Measurements from ENCODE around the gene NDUFA5.

Gene NDUFA5

GRCh38 chr7:123594813-123595241 is 37.2 kb upstream of the NDUFA5 start:
- POLR2A ChIA-PET = no interaction called here
- H3K27ac ChIP-seq (ENCODE audit: insufficient read depth in 1 of 2, low read depth in 1 of 2, low read length in 2 of 2, poor library complexity in 1 of 2, severe bottlenecking in 2 of 2) = no peak overlapping the region
- CTCF ChIA-PET = interaction anchor here (1.6 kb wide), 1 partner anchor 12 kb away, joined by 4 read pairs; no protein-coding TSS in a partner anchor
- H3K27me3 ChIP-seq (replicated peaks in 2 of 5; ENCODE audit: control insufficient read depth in 4 of 5, insufficient read depth in 5 of 5, low read length in 4 of 5) = peaks cover 0 to 4% (median 0%) of the 10 kb centered on the region in 5 experiments
- no peak overlapping the region for H3K4me3 ChIP-seq (ENCODE audit: control insufficient read depth in 1 of 7, extremely low read depth in 1 of 7, insufficient read depth in 4 of 7, low read depth in 2 of 7, low read length in 6 of 7)
- H3K36me3 ChIP-seq (ENCODE audit: control insufficient read depth in 4 of 4, insufficient read depth in 4 of 4, low read length in 3 of 4) = no peaks in the 10 kb centered on the region
- H3K9me3 ChIP-seq (ENCODE audit: control extremely low read depth in 1 of 5, control insufficient read depth in 4 of 5, insufficient read depth in 2 of 5, low read depth in 1 of 5, low read length in 4 of 5) = no peaks in the 10 kb centered on the region
- DNase-seq = no peak
- H3K4me1 ChIP-seq (ENCODE audit: control extremely low read depth in 1 of 4, control insufficient read depth in 4 of 4, insufficient read depth in 4 of 4, low read length in 3 of 4) = no peaks in the 10 kb centered on the region
- WGBS (ENCODE audit: insufficient coverage) = 91% methylated on average over 9 of the region's 10 CpGs

GRCh38 chr7:123588376-123588775 is 30.8 kb upstream of the NDUFA5 start:
- H3K27ac ChIP-seq (ENCODE audit: insufficient read depth in 1 of 2, low read depth in 1 of 2, low read length in 2 of 2, poor library complexity in 1 of 2, severe bottlenecking in 2 of 2) = no peak overlapping the region
- no peaks in the 10 kb centered on the region for H3K4me1 ChIP-seq (ENCODE audit: control extremely low read depth in 1 of 4, control insufficient read depth in 4 of 4, insufficient read depth in 4 of 4, low read length in 3 of 4)
- H3K4me3 ChIP-seq (ENCODE audit: control insufficient read depth in 1 of 7, extremely low read depth in 1 of 7, insufficient read depth in 4 of 7, low read depth in 2 of 7, low read length in 6 of 7) = no peak overlapping the region
- H3K27me3 ChIP-seq (replicated peaks in 2 of 5; ENCODE audit: control insufficient read depth in 4 of 5, insufficient read depth in 5 of 5, low read length in 4 of 5) = peaks cover 0 to 4% (median 0%) of the 10 kb centered on the region in 5 experiments
- CTCF ChIA-PET = no interaction called here
- 100% methylated on average over 1 of the region's 2 CpGs for WGBS (ENCODE audit: insufficient coverage)
- no peaks in the 10 kb centered on the region for H3K9me3 ChIP-seq (ENCODE audit: control extremely low read depth in 1 of 5, control insufficient read depth in 4 of 5, insufficient read depth in 2 of 5, low read depth in 1 of 5, low read length in 4 of 5)
- no peaks in the 10 kb centered on the region for H3K36me3 ChIP-seq (ENCODE audit: control insufficient read depth in 4 of 4, insufficient read depth in 4 of 4, low read length in 3 of 4)
- no peak for DNase-seq
- POLR2A ChIA-PET = no interaction called here

GRCh38 chr7:123583821-123584220 is 26.2 kb upstream of the NDUFA5 start:
- no peaks in the 10 kb centered on the region for H3K9me3 ChIP-seq (ENCODE audit: control extremely low read depth in 1 of 5, control insufficient read depth in 4 of 5, insufficient read depth in 2 of 5, low read depth in 1 of 5, low read length in 4 of 5)
- H3K4me3 ChIP-seq (ENCODE audit: control insufficient read depth in 1 of 7, extremely low read depth in 1 of 7, insufficient read depth in 4 of 7, low read depth in 2 of 7, low read length in 6 of 7) = no peak overlapping the region
- ChIA-PET CTCF (interaction anchor here (1.6 kb wide), 1 partner anchor 288 kb away, joined by 3 read pairs; no protein-coding TSS in a partner anchor), POLR2A (interaction anchor here (0.6 kb wide), 1 partner anchor 39 kb away, joined by 3 read pairs; no protein-coding TSS in a partner anchor)
- H3K4me1 ChIP-seq (ENCODE audit: control extremely low read depth in 1 of 4, control insufficient read depth in 4 of 4, insufficient read depth in 4 of 4, low read length in 3 of 4) = no peaks in the 10 kb centered on the region
- H3K36me3 ChIP-seq (ENCODE audit: control insufficient read depth in 4 of 4, insufficient read depth in 4 of 4, low read length in 3 of 4) = no peaks in the 10 kb centered on the region
- H3K27ac ChIP-seq (ENCODE audit: insufficient read depth in 1 of 2, low read depth in 1 of 2, low read length in 2 of 2, poor library complexity in 1 of 2, severe bottlenecking in 2 of 2) = no peak overlapping the region
- WGBS (ENCODE audit: insufficient coverage) = 100% methylated on average over 2 of the region's 4 CpGs
- DNase-seq = no peak
- H3K27me3 ChIP-seq (replicated peaks in 2 of 5; ENCODE audit: control insufficient read depth in 4 of 5, insufficient read depth in 5 of 5, low read length in 4 of 5) = peaks cover 0 to 10% (median 0%) of the 10 kb centered on the region in 5 experiments

- Histone ChIP-seq H3K27me3 (replicated peaks in 2 of 5; ENCODE audit: control insufficient read depth in 4 of 5, insufficient read depth in 5 of 5, low read length in 4 of 5) (peaks cover 0 to 14% (median 3%) of the 10 kb centered on the region in 5 experiments), H3K9me3 (ENCODE audit: control extremely low read depth in 1 of 5, control insufficient read depth in 4 of 5, insufficient read depth in 2 of 5, low read depth in 1 of 5, low read length in 4 of 5) (no peaks in the 10 kb centered on the region), H3K36me3 (ENCODE audit: control insufficient read depth in 4 of 4, insufficient read depth in 4 of 4, low read length in 3 of 4) (no peaks in the 10 kb centered on the region), H3K4me3 (ENCODE audit: control insufficient read depth in 1 of 7, extremely low read depth in 1 of 7, insufficient read depth in 4 of 7, low read depth in 2 of 7, low read length in 6 of 7) (no peak overlapping the region), H3K4me1 (ENCODE audit: control extremely low read depth in 1 of 4, control insufficient read depth in 4 of 4, insufficient read depth in 4 of 4, low read length in 3 of 4) (no peaks in the 10 kb centered on the region), H3K27ac (ENCODE audit: insufficient read depth in 1 of 2, low read depth in 1 of 2, low read length in 2 of 2, poor library complexity in 1 of 2, severe bottlenecking in 2 of 2) (no peak overlapping the region)
- DNase-seq = no peak
- WGBS (ENCODE audit: insufficient coverage) = no CpG with 5 or more reads among the region's 2 CpGs
- CTCF ChIA-PET = interaction anchor here (0.6 to 1.9 kb wide), 3 partner anchors 11 to 291 kb away, joined by 3 to 6 read pairs (median 4); no protein-coding TSS in a partner anchor
- POLR2A ChIA-PET = no interaction called here
Observed at GRCh38 chr7:123581162-123581459, 23.5 kb upstream of the NDUFA5 start.

- H3K36me3 ChIP-seq (ENCODE audit: control insufficient read depth in 4 of 4, insufficient read depth in 4 of 4, low read length in 3 of 4) = no peaks in the 10 kb centered on the region
- H3K4me1 ChIP-seq (ENCODE audit: control extremely low read depth in 1 of 4, control insufficient read depth in 4 of 4, insufficient read depth in 4 of 4, low read length in 3 of 4) = no peaks in the 10 kb centered on the region
- no peak overlapping the region for H3K27ac ChIP-seq (ENCODE audit: insufficient read depth in 1 of 2, low read depth in 1 of 2, low read length in 2 of 2, poor library complexity in 1 of 2, severe bottlenecking in 2 of 2)
- no peaks in the 10 kb centered on the region for H3K9me3 ChIP-seq (ENCODE audit: control extremely low read depth in 1 of 5, control insufficient read depth in 4 of 5, insufficient read depth in 2 of 5, low read depth in 1 of 5, low read length in 4 of 5)
- no peak overlapping the region for H3K4me3 ChIP-seq (ENCODE audit: control insufficient read depth in 1 of 7, extremely low read depth in 1 of 7, insufficient read depth in 4 of 7, low read depth in 2 of 7, low read length in 6 of 7)
- H3K27me3 ChIP-seq (replicated peaks in 2 of 5; ENCODE audit: control insufficient read depth in 4 of 5, insufficient read depth in 5 of 5, low read length in 4 of 5) = peaks cover 0 to 14% (median 3%) of the 10 kb centered on the region in 5 experiments
- peak in 2 of 3 donors; percentile 48 to 55 for DNase-seq
- ChIA-PET CTCF (interaction anchor here (1.3 to 1.9 kb wide), 2 partner anchors 11 to 292 kb away, joined by 4 to 6 read pairs; no protein-coding TSS in a partner anchor), POLR2A (no interaction called here)
- WGBS (ENCODE audit: insufficient coverage) = 47% methylated on average over 7 of the region's 8 CpGs
Observed at GRCh38 chr7:123580406-123581161, 23.0 kb upstream of the NDUFA5 start.

- ChIA-PET POLR2A (no interaction called here), CTCF (no interaction called here)
- H3K27me3 ChIP-seq (replicated peaks in 2 of 5; ENCODE audit: control insufficient read depth in 4 of 5, insufficient read depth in 5 of 5, low read length in 4 of 5) = peaks cover 0 to 14% (median 3%) of the 10 kb centered on the region in 5 experiments
- no peaks in the 10 kb centered on the region for H3K9me3 ChIP-seq (ENCODE audit: control extremely low read depth in 1 of 5, control insufficient read depth in 4 of 5, insufficient read depth in 2 of 5, low read depth in 1 of 5, low read length in 4 of 5)
- no peak overlapping the region for H3K27ac ChIP-seq (ENCODE audit: insufficient read depth in 1 of 2, low read depth in 1 of 2, low read length in 2 of 2, poor library complexity in 1 of 2, severe bottlenecking in 2 of 2)
- H3K36me3 ChIP-seq (ENCODE audit: control insufficient read depth in 4 of 4, insufficient read depth in 4 of 4, low read length in 3 of 4) = no peaks in the 10 kb centered on the region
- H3K4me3 ChIP-seq (ENCODE audit: control insufficient read depth in 1 of 7, extremely low read depth in 1 of 7, insufficient read depth in 4 of 7, low read depth in 2 of 7, low read length in 6 of 7) = no peak overlapping the region
- no peak for DNase-seq
- H3K4me1 ChIP-seq (ENCODE audit: control extremely low read depth in 1 of 4, control insufficient read depth in 4 of 4, insufficient read depth in 4 of 4, low read length in 3 of 4) = no peaks in the 10 kb centered on the region
Observed at GRCh38 chr7:123579416-123579815, 21.8 kb upstream of the NDUFA5 start.

GRCh38 chr7:123573896-123574467 is 16.4 kb upstream of the NDUFA5 start:
- ChIA-PET POLR2A (no interaction called here), CTCF (interaction anchor here (1.3 kb wide), 1 partner anchor 14 kb away, joined by 3 read pairs; no protein-coding TSS in a partner anchor)
- 100% methylated on average over 1 of the region's 2 CpGs for WGBS (ENCODE audit: insufficient coverage)
- Histone ChIP-seq H3K27me3 (replicated peaks in 2 of 5; ENCODE audit: control insufficient read depth in 4 of 5, insufficient read depth in 5 of 5, low read length in 4 of 5) (peaks cover 0 to 7% (median 3%) of the 10 kb centered on the region in 5 experiments), H3K4me1 (ENCODE audit: control extremely low read depth in 1 of 4, control insufficient read depth in 4 of 4, insufficient read depth in 4 of 4, low read length in 3 of 4) (peaks cover 0 to 3% (median 1%) of the 10 kb centered on the region in 4 experiments), H3K27ac (ENCODE audit: insufficient read depth in 1 of 2, low read depth in 1 of 2, low read length in 2 of 2, poor library complexity in 1 of 2, severe bottlenecking in 2 of 2) (no peak overlapping the region), H3K9me3 (ENCODE audit: control extremely low read depth in 1 of 5, control insufficient read depth in 4 of 5, insufficient read depth in 2 of 5, low read depth in 1 of 5, low read length in 4 of 5) (no peaks in the 10 kb centered on the region), H3K4me3 (ENCODE audit: control insufficient read depth in 1 of 7, extremely low read depth in 1 of 7, insufficient read depth in 4 of 7, low read depth in 2 of 7, low read length in 6 of 7) (no peak overlapping the region), H3K36me3 (ENCODE audit: control insufficient read depth in 4 of 4, insufficient read depth in 4 of 4, low read length in 3 of 4) (no peaks in the 10 kb centered on the region)
- DNase-seq = no peak

Measured in common myeloid progenitor, CD34-positive (primary cell).